ENCODE results near the gene JAM3. TPM values are rescaled to one million over a fixed set of nuclear protein-coding genes. Genes with fewer than 3 reads are reported as not detected.

Gene JAM3
- total and polyA plus RNA-seq, 2 experiments from 2014 or later = 36.6 to 51.3 TPM

DNA sequence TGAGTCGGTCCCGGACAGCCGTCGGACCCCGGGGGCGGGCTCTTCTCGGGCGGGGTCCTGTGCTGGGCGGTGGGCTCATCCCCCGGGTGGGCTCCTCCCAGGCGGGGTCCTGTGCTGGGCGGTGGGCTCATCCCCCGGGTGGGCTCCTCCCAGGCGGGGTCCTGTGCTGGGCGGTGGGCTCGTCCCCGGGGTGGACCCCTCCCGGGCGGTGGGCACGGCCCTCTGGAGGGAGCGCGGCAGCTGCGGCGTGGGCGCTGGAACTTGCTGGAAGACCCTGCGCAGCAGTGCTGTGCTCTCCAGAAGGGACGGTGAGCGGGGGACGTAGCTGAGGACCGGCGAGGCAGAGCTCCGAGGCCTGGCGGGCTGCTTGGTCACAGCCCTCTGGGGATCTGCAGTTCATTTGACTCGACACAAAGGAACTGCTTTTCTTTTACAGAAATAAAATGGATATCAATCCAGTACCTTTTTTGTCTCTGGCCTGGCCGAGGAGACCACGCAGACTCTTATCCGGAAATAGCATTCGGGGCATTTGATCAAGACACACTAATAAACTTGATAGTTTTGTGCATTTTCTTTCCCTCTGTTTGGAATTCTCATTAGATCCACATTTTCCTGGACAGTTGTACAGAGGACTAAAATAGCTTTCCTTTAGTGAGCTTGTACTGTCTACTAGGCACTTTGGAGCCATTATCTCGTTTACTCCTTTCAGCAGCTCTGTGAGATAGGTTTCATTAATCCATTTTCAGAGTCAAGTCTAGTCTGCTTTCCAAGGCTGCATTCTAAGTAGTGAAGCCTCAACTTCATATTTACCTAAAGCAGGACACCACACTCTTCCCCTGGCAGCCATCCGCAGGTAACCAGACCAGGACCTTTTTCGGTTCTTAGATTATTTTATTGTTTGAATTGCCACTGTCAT lies 812 bp downstream of the JAM3 start:
- H3K36me3 ChIP-seq = no peaks in the 10 kb centered on the region
- peaks cover 20% of the 10 kb centered on the region for H3K4me1 ChIP-seq (ENCODE audit: low read depth)
- H3K9me3 ChIP-seq (ENCODE audit: low read depth) = no peaks in the 10 kb centered on the region
- peaks cover 15% of the 10 kb centered on the region for H3K27me3 ChIP-seq
- peak overlapping the region; percentile 53 for H3K27ac ChIP-seq
- TF ChIP-seq, protein P1, sequence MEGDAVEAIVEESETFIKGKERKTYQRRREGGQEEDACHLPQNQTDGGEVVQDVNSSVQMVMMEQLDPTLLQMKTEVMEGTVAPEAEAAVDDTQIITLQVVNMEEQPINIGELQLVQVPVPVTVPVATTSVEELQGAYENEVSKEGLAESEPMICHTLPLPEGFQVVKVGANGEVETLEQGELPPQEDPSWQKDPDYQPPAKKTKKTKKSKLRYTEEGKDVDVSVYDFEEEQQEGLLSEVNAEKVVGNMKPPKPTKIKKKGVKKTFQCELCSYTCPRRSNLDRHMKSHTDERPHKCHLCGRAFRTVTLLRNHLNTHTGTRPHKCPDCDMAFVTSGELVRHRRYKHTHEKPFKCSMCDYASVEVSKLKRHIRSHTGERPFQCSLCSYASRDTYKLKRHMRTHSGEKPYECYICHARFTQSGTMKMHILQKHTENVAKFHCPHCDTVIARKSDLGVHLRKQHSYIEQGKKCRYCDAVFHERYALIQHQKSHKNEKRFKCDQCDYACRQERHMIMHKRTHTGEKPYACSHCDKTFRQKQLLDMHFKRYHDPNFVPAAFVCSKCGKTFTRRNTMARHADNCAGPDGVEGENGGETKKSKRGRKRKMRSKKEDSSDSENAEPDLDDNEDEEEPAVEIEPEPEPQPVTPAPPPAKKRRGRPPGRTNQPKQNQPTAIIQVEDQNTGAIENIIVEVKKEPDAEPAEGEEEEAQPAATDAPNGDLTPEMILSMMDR (IDR thresholded peaks at IDR 0.05; ENCODE audit: low read depth, low read length) = no peak
- DNase-seq (ENCODE audit: low read depth in 1 of 2, low spot score in 1 of 2) = peak; percentile 34 to 70
- peak overlapping the region; percentile 90 for H3K4me3 ChIP-seq

GRCh38 chr11:134070342-134070845 lies 1.5 kb downstream of the JAM3 start:
- TF ChIP-seq, protein P1 (IDR thresholded peaks at IDR 0.05; ENCODE audit: low read depth, low read length) = no peak
- Histone ChIP-seq H3K4me3 (peak overlapping the region; percentile 90), H3K4me1 (ENCODE audit: low read depth) (peaks cover 20% of the 10 kb centered on the region), H3K9me3 (ENCODE audit: low read depth) (no peaks in the 10 kb centered on the region), H3K27ac (peak overlapping the region; percentile 53), H3K36me3 (no peaks in the 10 kb centered on the region), H3K27me3 (peaks cover 12% of the 10 kb centered on the region)
- DNase-seq (ENCODE audit: low read depth in 1 of 2, low spot score in 1 of 2) = no peak

- Histone ChIP-seq H3K27me3 (peaks cover 12% of the 10 kb centered on the region), H3K4me3 (no peak overlapping the region), H3K4me1 (ENCODE audit: low read depth) (peaks cover 20% of the 10 kb centered on the region), H3K9me3 (ENCODE audit: low read depth) (no peaks in the 10 kb centered on the region), H3K36me3 (no peaks in the 10 kb centered on the region), H3K27ac (no peak overlapping the region)
- TF ChIP-seq, protein P1 (IDR thresholded peaks at IDR 0.05; ENCODE audit: low read depth, low read length) = no peak
- DNase-seq (ENCODE audit: low read depth in 1 of 2, low spot score in 1 of 2) = no peak
Measured at GRCh38 chr11:134071306-134071705, 2.4 kb downstream of the JAM3 start.

GRCh38 chr11:134071766-134072402 lies 3.0 kb downstream of the JAM3 start:
- TF ChIP-seq, protein P1 (IDR thresholded peaks at IDR 0.05; ENCODE audit: low read depth, low read length) = no peak
- H3K36me3 ChIP-seq = no peaks in the 10 kb centered on the region
- H3K9me3 ChIP-seq (ENCODE audit: low read depth) = no peaks in the 10 kb centered on the region
- peaks cover 11% of the 10 kb centered on the region for H3K27me3 ChIP-seq
- H3K4me3 ChIP-seq = no peak overlapping the region
- H3K27ac ChIP-seq = no peak overlapping the region
- no peak for DNase-seq (ENCODE audit: low read depth in 1 of 2, low spot score in 1 of 2)
- H3K4me1 ChIP-seq (ENCODE audit: low read depth) = peaks cover 20% of the 10 kb centered on the region

- TF ChIP-seq, protein P1 (IDR thresholded peaks at IDR 0.05; ENCODE audit: low read depth, low read length) = no peak
- Histone ChIP-seq H3K4me1 (ENCODE audit: low read depth) (peaks cover 20% of the 10 kb centered on the region), H3K9me3 (ENCODE audit: low read depth) (no peaks in the 10 kb centered on the region), H3K36me3 (no peaks in the 10 kb centered on the region), H3K27me3 (peaks cover 1% of the 10 kb centered on the region), H3K27ac (no peak overlapping the region), H3K4me3 (no peak overlapping the region)
- DNase-seq (ENCODE audit: low read depth in 1 of 2, low spot score in 1 of 2) = no peak
Measured at GRCh38 chr11:134072844-134073243, 4.0 kb downstream of the JAM3 start.

All from cardiac muscle cell (in vitro differentiated cells and primary cell).